ENCODE data around the gene TMEM181. TPM values are rescaled to one million over a fixed set of nuclear protein-coding genes. Genes with fewer than 3 reads are reported as not detected.

The TMEM181 gene
- total RNA-seq, 2 donors from 2014 or later: 11.9 to 12.3 TPM

- DNase-seq (ENCODE audit: low spot score in 2 of 2): no peak
- peaks cover 26% of the 10 kb centered on the region in 2 donors for H3K36me3 Mint-ChIP-seq
- H3K27ac Mint-ChIP-seq: peak overlapping the region; percentile 56 to 93
- no peaks in the 10 kb centered on the region for H3K9me3 Mint-ChIP-seq
- ATAC-seq: no peak
Observed at GRCh38 chr6:158619922-158620801, 60.3 kb downstream of the TMEM181 start.

- DNase-seq (ENCODE audit: low spot score in 2 of 2) (no peak), ATAC-seq (no peak)
- H3K9me3 Mint-ChIP-seq: no peaks in the 10 kb centered on the region
- peaks cover 23 to 24% of the 10 kb centered on the region in 2 donors for H3K36me3 Mint-ChIP-seq
- H3K27ac Mint-ChIP-seq: no peak overlapping the region
Observed at GRCh38 chr6:158620963-158621693, 61.2 kb downstream of the TMEM181 start.

- peak; percentile 24 to 27 for ATAC-seq
- peaks cover 21 to 22% of the 10 kb centered on the region in 2 donors for H3K36me3 Mint-ChIP-seq
- no peaks in the 10 kb centered on the region for H3K9me3 Mint-ChIP-seq
- no peak for DNase-seq (ENCODE audit: low spot score in 2 of 2)
- H3K27ac Mint-ChIP-seq: peak overlapping the region; percentile 38 to 84
Observed at GRCh38 chr6:158621694-158622544, 62.0 kb downstream of the TMEM181 start.

- H3K27ac Mint-ChIP-seq: peak overlapping the region; percentile 38 to 84
- ATAC-seq: peak; percentile 50 to 61
- no peak for DNase-seq (ENCODE audit: low spot score in 2 of 2)
- H3K36me3 Mint-ChIP-seq: peaks cover 13 to 14% of the 10 kb centered on the region in 2 donors
- H3K9me3 Mint-ChIP-seq: no peaks in the 10 kb centered on the region
Observed at GRCh38 chr6:158622545-158623190, 62.8 kb downstream of the TMEM181 start.

GRCh38 chr6:158624684-158625682, 65.1 kb downstream of the TMEM181 start:
- no peak for ATAC-seq
- no peak for DNase-seq (ENCODE audit: low spot score in 2 of 2)
- Mint-ChIP-seq H3K9me3 (no peaks in the 10 kb centered on the region), H3K27ac (peak overlapping the region in 1 of 2 donors; percentile 79), H3K36me3 (peaks cover 7 to 12% of the 10 kb centered on the region in 2 donors)

- Mint-ChIP-seq H3K36me3 (peaks cover 7 to 8% of the 10 kb centered on the region in 2 donors), H3K27ac (peak overlapping the region; percentile 8 to 57), H3K9me3 (no peaks in the 10 kb centered on the region)
- ATAC-seq (no peak), DNase-seq (ENCODE audit: low spot score in 2 of 2) (no peak)
Observed at GRCh38 chr6:158625881-158626305, 66.0 kb downstream of the TMEM181 start.

- ATAC-seq (no peak), DNase-seq (ENCODE audit: low spot score in 2 of 2) (no peak)
- no peaks in the 10 kb centered on the region for H3K9me3 Mint-ChIP-seq
- peaks cover 8 to 12% of the 10 kb centered on the region in 2 donors for H3K36me3 Mint-ChIP-seq
- H3K27ac Mint-ChIP-seq: peak overlapping the region; percentile 57 to 84
Observed at GRCh38 chr6:158626360-158627167, 66.7 kb downstream of the TMEM181 start.

GRCh38 chr6:158627168-158627939, 67.5 kb downstream of the TMEM181 start:
- Mint-ChIP-seq H3K36me3 (peaks cover 5 to 12% of the 10 kb centered on the region in 2 donors), H3K27ac (peak overlapping the region; percentile 57 to 84), H3K9me3 (no peaks in the 10 kb centered on the region)
- DNase-seq (ENCODE audit: low spot score in 2 of 2) (no peak), ATAC-seq (no peak)

- DNase-seq (ENCODE audit: low spot score in 2 of 2): no peak
- no peaks in the 10 kb centered on the region for H3K9me3 Mint-ChIP-seq
- peak overlapping the region; percentile 57 to 90 for H3K27ac Mint-ChIP-seq
- no peak for ATAC-seq
- H3K36me3 Mint-ChIP-seq: peaks cover 4 to 12% of the 10 kb centered on the region in 2 donors
Observed at GRCh38 chr6:158627940-158628211, 68.0 kb downstream of the TMEM181 start.

- H3K27ac Mint-ChIP-seq: peak overlapping the region in 1 of 2 donors; percentile 57
- no peaks in the 10 kb centered on the region for H3K9me3 Mint-ChIP-seq
- DNase-seq (ENCODE audit: low spot score in 2 of 2) (no peak), ATAC-seq (no peak)
- H3K36me3 Mint-ChIP-seq: peaks cover 4 to 12% of the 10 kb centered on the region in 2 donors
Observed at GRCh38 chr6:158628542-158628941, 68.7 kb downstream of the TMEM181 start.

- Mint-ChIP-seq H3K9me3 (no peaks in the 10 kb centered on the region), H3K27ac (peak overlapping the region; percentile 71 to 90), H3K36me3 (peaks cover 4 to 12% of the 10 kb centered on the region in 2 donors)
- DNase-seq (ENCODE audit: low spot score in 2 of 2): no peak
- peak; percentile 42 to 65 for ATAC-seq
Observed at GRCh38 chr6:158629367-158630221, 69.7 kb downstream of the TMEM181 start.

- ATAC-seq: no peak
- H3K9me3 Mint-ChIP-seq: no peaks in the 10 kb centered on the region
- no peak for DNase-seq (ENCODE audit: low spot score in 2 of 2)
- H3K36me3 Mint-ChIP-seq: peaks cover 0 to 8% of the 10 kb centered on the region in 2 donors
- peak overlapping the region; percentile 16 to 73 for H3K27ac Mint-ChIP-seq
Observed at GRCh38 chr6:158630938-158631616, 71.2 kb downstream of the TMEM181 start.
